Measurements from ENCODE around the gene EGFR.

DNA sequence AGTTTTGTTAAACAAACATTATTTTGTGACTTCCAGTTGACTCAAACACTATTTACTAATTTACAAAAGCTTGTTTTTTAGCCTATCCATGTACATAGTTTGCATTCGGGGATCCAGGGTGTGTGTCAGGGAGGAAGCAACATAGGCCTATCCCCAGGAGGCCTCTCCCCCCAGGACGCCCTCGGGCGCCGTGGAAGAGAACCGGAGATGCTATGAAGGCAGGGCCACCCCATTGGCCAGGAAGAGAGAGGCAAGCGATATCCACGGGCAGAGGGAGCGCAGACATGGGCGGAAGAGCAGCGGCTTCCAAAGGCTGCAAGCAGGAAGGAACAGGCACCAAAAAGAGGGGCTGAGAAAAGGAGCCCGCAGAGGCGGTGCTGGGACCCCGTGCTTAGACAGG is 38.3 kb upstream of the EGFR start:
- TF ChIP-seq, protein P1, sequence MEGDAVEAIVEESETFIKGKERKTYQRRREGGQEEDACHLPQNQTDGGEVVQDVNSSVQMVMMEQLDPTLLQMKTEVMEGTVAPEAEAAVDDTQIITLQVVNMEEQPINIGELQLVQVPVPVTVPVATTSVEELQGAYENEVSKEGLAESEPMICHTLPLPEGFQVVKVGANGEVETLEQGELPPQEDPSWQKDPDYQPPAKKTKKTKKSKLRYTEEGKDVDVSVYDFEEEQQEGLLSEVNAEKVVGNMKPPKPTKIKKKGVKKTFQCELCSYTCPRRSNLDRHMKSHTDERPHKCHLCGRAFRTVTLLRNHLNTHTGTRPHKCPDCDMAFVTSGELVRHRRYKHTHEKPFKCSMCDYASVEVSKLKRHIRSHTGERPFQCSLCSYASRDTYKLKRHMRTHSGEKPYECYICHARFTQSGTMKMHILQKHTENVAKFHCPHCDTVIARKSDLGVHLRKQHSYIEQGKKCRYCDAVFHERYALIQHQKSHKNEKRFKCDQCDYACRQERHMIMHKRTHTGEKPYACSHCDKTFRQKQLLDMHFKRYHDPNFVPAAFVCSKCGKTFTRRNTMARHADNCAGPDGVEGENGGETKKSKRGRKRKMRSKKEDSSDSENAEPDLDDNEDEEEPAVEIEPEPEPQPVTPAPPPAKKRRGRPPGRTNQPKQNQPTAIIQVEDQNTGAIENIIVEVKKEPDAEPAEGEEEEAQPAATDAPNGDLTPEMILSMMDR (IDR thresholded peaks at IDR 0.05) = no peak
- TF ChIP-seq EP300 (IDR thresholded peaks at IDR 0.05) = no peak
- TF ChIP-seq POLR2A (IDR thresholded peaks at IDR 0.05; ENCODE audit: low read length) = no peak
- no peak for TF ChIP-seq RNF2 (IDR thresholded peaks at IDR 0.05; ENCODE audit: borderline replicate concordance, low read depth)
- TF ChIP-seq NPAS2 (CRISPR knock-in tag; IDR thresholded peaks at IDR 0.05; ENCODE audit: borderline replicate concordance) = no peak
- TF ChIP-seq, protein P2, sequence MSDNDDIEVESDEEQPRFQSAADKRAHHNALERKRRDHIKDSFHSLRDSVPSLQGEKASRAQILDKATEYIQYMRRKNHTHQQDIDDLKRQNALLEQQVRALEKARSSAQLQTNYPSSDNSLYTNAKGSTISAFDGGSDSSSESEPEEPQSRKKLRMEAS (IDR thresholded peaks at IDR 0.05) = no peak
- TF ChIP-seq EHMT2 (IDR thresholded peaks at IDR 0.05; ENCODE audit: low read depth) = no peak
- TF ChIP-seq, protein P3, sequence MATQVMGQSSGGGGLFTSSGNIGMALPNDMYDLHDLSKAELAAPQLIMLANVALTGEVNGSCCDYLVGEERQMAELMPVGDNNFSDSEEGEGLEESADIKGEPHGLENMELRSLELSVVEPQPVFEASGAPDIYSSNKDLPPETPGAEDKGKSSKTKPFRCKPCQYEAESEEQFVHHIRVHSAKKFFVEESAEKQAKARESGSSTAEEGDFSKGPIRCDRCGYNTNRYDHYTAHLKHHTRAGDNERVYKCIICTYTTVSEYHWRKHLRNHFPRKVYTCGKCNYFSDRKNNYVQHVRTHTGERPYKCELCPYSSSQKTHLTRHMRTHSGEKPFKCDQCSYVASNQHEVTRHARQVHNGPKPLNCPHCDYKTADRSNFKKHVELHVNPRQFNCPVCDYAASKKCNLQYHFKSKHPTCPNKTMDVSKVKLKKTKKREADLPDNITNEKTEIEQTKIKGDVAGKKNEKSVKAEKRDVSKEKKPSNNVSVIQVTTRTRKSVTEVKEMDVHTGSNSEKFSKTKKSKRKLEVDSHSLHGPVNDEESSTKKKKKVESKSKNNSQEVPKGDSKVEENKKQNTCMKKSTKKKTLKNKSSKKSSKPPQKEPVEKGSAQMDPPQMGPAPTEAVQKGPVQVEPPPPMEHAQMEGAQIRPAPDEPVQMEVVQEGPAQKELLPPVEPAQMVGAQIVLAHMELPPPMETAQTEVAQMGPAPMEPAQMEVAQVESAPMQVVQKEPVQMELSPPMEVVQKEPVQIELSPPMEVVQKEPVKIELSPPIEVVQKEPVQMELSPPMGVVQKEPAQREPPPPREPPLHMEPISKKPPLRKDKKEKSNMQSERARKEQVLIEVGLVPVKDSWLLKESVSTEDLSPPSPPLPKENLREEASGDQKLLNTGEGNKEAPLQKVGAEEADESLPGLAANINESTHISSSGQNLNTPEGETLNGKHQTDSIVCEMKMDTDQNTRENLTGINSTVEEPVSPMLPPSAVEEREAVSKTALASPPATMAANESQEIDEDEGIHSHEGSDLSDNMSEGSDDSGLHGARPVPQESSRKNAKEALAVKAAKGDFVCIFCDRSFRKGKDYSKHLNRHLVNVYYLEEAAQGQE (IDR thresholded peaks at IDR 0.05) = no peak
- no peak for TF ChIP-seq HEYL (CRISPR knock-in tag; IDR thresholded peaks at IDR 0.05)

All from A549 (cell line).